A549 (cell line): ENCODE data around the gene TPRN. TPM values are rescaled to one million over a fixed set of nuclear protein-coding genes. Genes with fewer than 3 reads are reported as not detected.

Experiments
- ATAC-seq, 2 experiments: fragments of 200-7000 bp in 1 of 2; fragments of >200 bp in 1 of 2; cut with Nextera tagmentation in 1 of 2; cut with Tn5 transposase in 1 of 2; 3 replicates each; pipeline versions ENCODE4 v1.8.0 to v1.9.1; 2018 to 2020; ENCODE audit warnings: mild to moderate bottlenecking in 1 of 2, moderate library complexity in 1 of 2
- CTCF ChIA-PET: fragments of 300-600 bp; sonication (Branson Sonifier 250); formaldehyde crosslinking; extraction: SDS; loops from one replicate; lab custom pipeline; 2021; ENCODE audit warnings: antibody characterized with exemption, inconsistent platforms; lab: Yijun Ruan, JAX
- POLR2A ChIA-PET: fragments of 350-600 bp; formaldehyde crosslinking; extraction: SDS; loops from one replicate; lab custom pipeline; 2021; ENCODE audit warnings: antibody characterized with exemption, inconsistent platforms; lab: Yijun Ruan, JAX
- DNase-seq, 2 experiments: peaks; one replicate each; pipeline versions ENCODE4 v3.0.0 to v3.0.0-alpha.2; 2011 to 2016; ENCODE audit warnings: low read depth in 1 of 2, low spot score in 1 of 2
- FAIRE-seq: peaks from 2 replicates; lab custom pipeline; 2011; peaks lifted over from hg19 to GRCh38; lab: Jason Lieb, UNC
- H3K27ac ChIP-seq, 2 experiments: fragments of >200 bp; sonication (Bioruptor Twin); formaldehyde crosslinking; 3 replicates each; pipeline ENCODE4 v1.5.1; 2016 to 2017
- H3K4me1 ChIP-seq: fragments of >200 bp; sonication (Bioruptor Twin); formaldehyde crosslinking; 3 replicates; pipeline ENCODE4 v1.6.1; 2016
- H3K4me2 ChIP-seq: fragments of >200 bp; sonication (Bioruptor Twin); formaldehyde crosslinking; 3 replicates; pipeline ENCODE4 v1.6.1; 2016
- H3K4me3 ChIP-seq: fragments of >200 bp; sonication (Bioruptor Twin); formaldehyde crosslinking; 3 replicates; pipeline ENCODE4 v1.5.1; 2016
- H3K9me3 ChIP-seq: fragments of >200 bp; sonication (Bioruptor Twin); formaldehyde crosslinking; 3 replicates; pipeline ENCODE4 v1.6.1; 2016
- CBX2 ChIP-seq: fragments of 200-600 bp; sonication (generic); IDR thresholded peaks from 2 replicates; pipeline ENCODE4 v1.6.1; 2016; ENCODE audit warnings: low read depth, mild to moderate bottlenecking, borderline replicate concordance
- CBX8 ChIP-seq: fragments of 200-600 bp; sonication (generic); IDR thresholded peaks from 2 replicates; pipeline ENCODE4 v1.6.1; 2016
- CHD2 ChIP-seq: fragments of 150-350 bp; IDR thresholded peaks from 2 replicates; pipeline ENCODE4 v1.6.1; 2014; ENCODE audit warnings: low read length; ENCODE audit not compliant: partially characterized antibody
- CTCF ChIP-seq: fragments of >200 bp; sonication (Bioruptor Twin); formaldehyde crosslinking; IDR thresholded peaks from 3 replicates; pipeline ENCODE4 v1.5.1; 2016
- FOSB ChIP-seq: fragments of 250-450 bp; sonication (Bioruptor Pico); IDR thresholded peaks from 2 replicates; pipeline ENCODE4 v1.5.0; 2020; ENCODE audit warnings: mild to moderate bottlenecking, moderate library complexity
- GATA3 ChIP-seq: IDR thresholded peaks from 2 replicates; pipeline ENCODE4 v1.6.1; 2012; ENCODE audit warnings: borderline replicate concordance
- HMGXB4 ChIP-seq: fragments of 250-450 bp; sonication (Bioruptor Pico); IDR thresholded peaks from 2 replicates; pipeline ENCODE4 v1.5.0; 2021; ENCODE audit warnings: mild to moderate bottlenecking, moderate library complexity, borderline replicate concordance
- JUNB ChIP-seq: fragments of >200 bp; sonication (Bioruptor Twin); formaldehyde crosslinking; IDR thresholded peaks from 2 replicates; pipeline ENCODE4 v1.6.1; 2016
- MAZ ChIP-seq: fragments of 150-350 bp; IDR thresholded peaks from 2 replicates; pipeline ENCODE4 v1.6.1; 2014; ENCODE audit warnings: antibody characterized with exemption, low read depth, low read length, borderline replicate concordance
- MYC ChIP-seq: IDR thresholded peaks from 2 replicates; pipeline ENCODE4 v1.6.1; 2012; ENCODE audit warnings: mild to moderate bottlenecking, inconsistent platforms, low read length, improper control_type of control experiment, borderline replicate concordance
- PHF8 ChIP-seq: fragments of 200-600 bp; sonication (generic); IDR thresholded peaks from 2 replicates; pipeline ENCODE4 v1.6.1; 2016; ENCODE audit warnings: low read depth, mild to moderate bottlenecking, antibody characterized with exemption, moderate library complexity, borderline replicate concordance
- POLR2A ChIP-seq: IDR thresholded peaks from 2 replicates; pipeline ENCODE4 v1.6.1; 2012; ENCODE audit warnings: mild to moderate bottlenecking, low read length
- POLR2AphosphoS2 ChIP-seq: conservative IDR thresholded peaks from 2 replicates; pipeline ENCODE4 v1.6.1; 2012; ENCODE audit warnings: low read length, improper control_type of control experiment, inconsistent platforms
- RCOR1 ChIP-seq: fragments of 150-350 bp; IDR thresholded peaks from 2 replicates; pipeline ENCODE4 v1.6.1; 2014; ENCODE audit warnings: antibody characterized with exemption, low read length, low read depth
- SREBF2 ChIP-seq: fragments of 450-650 bp; IDR thresholded peaks from 2 replicates; pipeline ENCODE4 v1.6.1; 2014; ENCODE audit warnings: mild to moderate bottlenecking, moderate library complexity
- TFCP2L1 ChIP-seq: fragments of 250-450 bp; sonication (Bioruptor Pico); IDR thresholded peaks from 2 replicates; pipeline ENCODE4 v1.5.0; 2021; ENCODE audit warnings: mild to moderate bottlenecking
- ZFP36 ChIP-seq: fragments of 450-650 bp; IDR thresholded peaks from 2 replicates; pipeline ENCODE4 v1.6.1; 2014; ENCODE audit warnings: borderline replicate concordance; ENCODE audit not compliant: partially characterized antibody
- ZNF302 ChIP-seq: fragments of 250-450 bp; sonication (Bioruptor Pico); IDR thresholded peaks from 2 replicates; pipeline ENCODE4 v1.9.0; 2021; ENCODE audit warnings: inconsistent platforms, mild to moderate bottlenecking, moderate library complexity
- WGBS: methylation state at CpG from one replicate; pipeline ENCODE4 v1.1.6; 2017; ENCODE audit errors: missing lambda C conversion rate; 5-methylcytosine and 5-hydroxymethylcytosine counted together
- polyA plus RNA-seq, 4 experiments: library from polyadenylated mRNA; depleted of rRNA in 3 of 4; stranded (reverse); fragments of >200 nt; fragmentation: RNase III in 1 of 4; extraction: RNeasy Plus Mini Kit Qiagen cat#74134 plus additional on column Dnase treatment in 1 of 4; gene quantifications; 2 replicates in 3 of 4; 3 replicates in 1 of 4; pipeline ENCODE4 v1.2.3, GENCODE V29; 2011 to 2017
- TF ChIP-seq, protein P1 (sequence below): IDR thresholded peaks from 2 replicates; pipeline ENCODE4 v1.6.1; 2012; ENCODE audit warnings: low read depth, borderline replicate concordance
- TF ChIP-seq, protein P2 (sequence below): IDR thresholded peaks from 2 replicates; pipeline ENCODE4 v1.6.1; 2012

Gene TPRN
- polyA plus RNA-seq, 2 of the 4 experiments (the other 2 are of a cell fraction), result 2.1 to 6.5 TPM

DNA sequence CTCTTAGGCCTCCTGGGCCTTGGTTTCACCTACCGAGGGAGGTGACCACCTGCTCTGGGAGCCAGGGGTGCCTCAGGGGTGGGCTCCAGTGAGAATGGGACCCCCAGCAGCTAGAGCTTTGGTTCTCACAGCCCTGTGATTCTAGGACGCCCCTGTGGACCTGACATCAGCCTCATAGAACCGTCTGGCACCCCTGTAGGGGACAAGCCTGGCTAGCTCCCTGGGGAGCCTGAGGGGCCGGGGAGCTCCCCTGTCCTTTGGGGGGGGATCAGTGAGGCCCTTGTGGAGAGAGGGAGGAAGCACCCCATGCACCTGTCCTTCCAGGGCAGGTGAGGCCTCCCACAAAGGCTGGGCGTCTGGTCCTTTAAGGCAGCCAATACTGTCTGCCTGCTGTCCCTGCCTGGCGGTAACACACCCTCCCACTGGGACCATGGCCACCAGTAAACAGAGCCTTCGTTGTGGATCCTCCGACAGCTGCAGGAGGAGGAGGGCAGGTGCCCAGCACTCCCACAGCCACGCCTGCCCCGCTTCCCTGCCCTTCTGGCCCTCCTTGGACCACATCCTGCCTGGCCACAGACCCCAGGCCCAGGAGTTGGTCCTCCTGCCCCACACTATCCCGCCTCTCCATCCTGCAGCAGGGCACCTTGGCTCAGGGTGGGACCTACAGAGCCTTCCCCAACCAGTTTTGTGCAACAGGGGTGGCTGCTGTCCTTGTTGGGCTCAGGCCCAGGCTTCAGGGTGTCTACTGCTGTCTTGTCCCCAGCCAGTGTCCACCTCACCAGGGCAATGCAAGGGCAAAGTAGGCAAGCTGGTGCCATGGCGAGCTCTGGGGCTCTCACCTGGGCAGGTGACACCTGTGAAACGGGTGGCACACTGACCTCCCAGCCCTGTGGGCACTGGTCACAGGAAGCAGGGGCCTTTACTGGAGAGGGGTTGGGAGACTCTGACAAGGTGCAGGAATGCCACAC lies 37.5 kb upstream of the TPRN start:
- WGBS, result 63% methylated on average over 10 of the region's 13 CpGs
- POLR2A ChIA-PET, result interaction anchor here (1.8 kb wide), 1 partner anchor 49 kb away, joined by 4 read pairs; no protein-coding TSS in a partner anchor
- DNase-seq (peak in 1 of 2 experiments; percentile 42), FAIRE-seq (no peak), ATAC-seq (no peak)
- TF ChIP-seq MYC (no peak), ZNF302 (CRISPR knock-in tag) (no peak), CBX2 (no peak), TFCP2L1 (no peak), SREBF2 (no peak), CTCF (no peak), CHD2 (no peak), CBX8 (no peak), ZFP36 (no peak)
- TF ChIP-seq, protein P1, sequence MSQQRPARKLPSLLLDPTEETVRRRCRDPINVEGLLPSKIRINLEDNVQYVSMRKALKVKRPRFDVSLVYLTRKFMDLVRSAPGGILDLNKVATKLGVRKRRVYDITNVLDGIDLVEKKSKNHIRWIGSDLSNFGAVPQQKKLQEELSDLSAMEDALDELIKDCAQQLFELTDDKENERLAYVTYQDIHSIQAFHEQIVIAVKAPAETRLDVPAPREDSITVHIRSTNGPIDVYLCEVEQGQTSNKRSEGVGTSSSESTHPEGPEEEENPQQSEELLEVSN, result no peak
- TF ChIP-seq, protein P2, sequence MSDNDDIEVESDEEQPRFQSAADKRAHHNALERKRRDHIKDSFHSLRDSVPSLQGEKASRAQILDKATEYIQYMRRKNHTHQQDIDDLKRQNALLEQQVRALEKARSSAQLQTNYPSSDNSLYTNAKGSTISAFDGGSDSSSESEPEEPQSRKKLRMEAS, result no peak
- H3K4me2 ChIP-seq, result peak overlapping the region; percentile 13; the same call in 2 of the 3 replicates
- H3K4me3 ChIP-seq, result no peak overlapping the region
- H3K9me3 ChIP-seq, result no peaks in the 10 kb centered on the region
- peak overlapping the region in 1 of 2 experiments; percentile 63; a peak in 2 of 6 replicates for H3K27ac ChIP-seq
- CTCF ChIA-PET, result interaction anchor here (0.6 to 13.1 kb wide), 24 partner anchors 9 to 275 kb away, joined by 3 to 236 read pairs (median 7); partner anchors contain the start of genes ANAPC2, CYSRT1, DPP7 and MAN1B1
- peaks cover 42% of the 10 kb centered on the region for H3K4me1 ChIP-seq

DNA sequence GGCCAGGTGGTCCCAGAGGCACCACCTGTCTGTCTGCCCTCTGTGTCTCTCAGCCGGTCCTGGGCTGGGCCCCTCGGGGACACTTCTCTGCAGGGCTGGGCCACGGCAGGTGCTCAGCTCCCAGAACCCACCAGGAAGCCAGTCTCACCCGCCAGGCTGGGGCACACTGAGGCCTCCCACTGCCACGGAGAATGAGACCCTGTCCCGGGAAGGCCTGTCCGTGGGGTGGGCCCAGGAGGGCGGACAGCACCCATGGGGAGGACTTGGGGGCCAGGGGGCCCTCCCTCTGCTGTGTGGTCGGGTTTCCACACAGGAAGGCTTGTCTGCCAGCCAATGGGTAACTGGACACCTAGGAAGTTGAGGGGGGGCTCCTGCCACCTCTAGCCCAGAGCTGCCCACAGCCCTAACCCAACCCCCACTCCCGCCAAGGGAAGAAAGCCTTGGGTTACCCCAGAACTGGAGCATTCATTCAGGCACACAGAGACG lies 36.4 kb upstream of the TPRN start:
- H3K27ac ChIP-seq, result peak overlapping the region in 1 of 2 experiments; percentile 63; a peak in 3 of 6 replicates
- no peaks in the 10 kb centered on the region for H3K9me3 ChIP-seq
- no peak overlapping the region for H3K4me3 ChIP-seq
- FAIRE-seq (no peak), ATAC-seq (no peak), DNase-seq (no peak)
- 43% methylated on average over 3 of the region's 11 CpGs for WGBS
- peak overlapping the region; percentile 65 for H3K4me2 ChIP-seq
- ChIA-PET CTCF (interaction anchor here (0.6 to 13.1 kb wide), 64 partner anchors 8 to 431 kb away, joined by 3 to 236 read pairs (median 5); partner anchors contain the start of genes ANAPC2, CYSRT1, DPP7 and FUT7), POLR2A (interaction anchor here (0.7 to 1.8 kb wide), 2 partner anchors 14 to 48 kb away, joined by 3 to 4 read pairs; no protein-coding TSS in a partner anchor)
- H3K4me1 ChIP-seq, result peaks cover 35% of the 10 kb centered on the region
- TF ChIP-seq FOSB (CRISPR knock-in tag) (no peak), RCOR1 (no peak), HMGXB4 (no peak), POLR2A (no peak), MAZ (no peak), JUNB (no peak), POLR2AphosphoS2 (no peak), CBX2 (no peak), PHF8 (no peak), GATA3 (no peak)
